MG63 (cell line): ENCODE data around the gene SELENON. TPM values are rescaled to one million over a fixed set of nuclear protein-coding genes. Genes with fewer than 3 reads are reported as not detected.

Experiments
- DNase-seq: peaks from one replicate; pipeline ENCODE4 v3.0.0-alpha.2; 2020
- H3K27me3 ChIP-seq: fragments of 250-450 bp; sonication (Bioruptor Pico); 2 replicates; pipeline ENCODE4 v1.5.1; 2020; ENCODE audit warnings: mild to moderate bottlenecking, moderate library complexity
- H3K36me3 ChIP-seq: fragments of 250-450 bp; sonication (Bioruptor Pico); 2 replicates; pipeline ENCODE4 v1.5.1; 2020; ENCODE audit warnings: mild to moderate bottlenecking, moderate library complexity
- H3K4me3 ChIP-seq: fragments of 250-450 bp; sonication (Bioruptor Pico); 2 replicates; pipeline ENCODE4 v1.5.1; 2020; ENCODE audit warnings: mild to moderate bottlenecking, moderate library complexity
- H3K9me3 ChIP-seq: fragments of 250-450 bp; sonication (Bioruptor Pico); 2 replicates; pipeline ENCODE4 v1.5.1; 2020; ENCODE audit warnings: mild to moderate bottlenecking, moderate library complexity
- total RNA-seq: library from RNA; depleted of rRNA; stranded (reverse); fragments of >200 nt; shearing (Covaris generic); gene quantifications from 2 replicates; pipeline ENCODE4 v1.2.3, GENCODE V29; 2014; ENCODE audit warnings: low replicate concordance

The SELENON gene
- total RNA-seq, 1 experiment from 2014 or later = 18.8 TPM

DNA sequence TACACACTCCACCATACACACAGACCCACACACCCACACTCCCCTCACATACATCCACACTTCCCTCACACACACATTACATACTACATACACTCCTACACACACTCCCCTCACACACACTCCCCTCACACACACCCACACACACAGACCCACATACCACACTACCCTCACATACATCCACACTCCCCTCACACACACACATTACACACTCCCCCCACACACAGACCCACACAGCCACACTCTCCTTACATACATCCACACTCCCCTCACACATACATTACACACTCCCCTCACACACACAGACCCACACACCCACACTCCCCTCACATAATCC lies 32.6 kb upstream of the SELENON start:
- Histone ChIP-seq H3K4me3 (no peak overlapping the region), H3K27me3 (no peaks in the 10 kb centered on the region), H3K36me3 (no peaks in the 10 kb centered on the region), H3K9me3 (no peaks in the 10 kb centered on the region)
- no peak for DNase-seq

DNA sequence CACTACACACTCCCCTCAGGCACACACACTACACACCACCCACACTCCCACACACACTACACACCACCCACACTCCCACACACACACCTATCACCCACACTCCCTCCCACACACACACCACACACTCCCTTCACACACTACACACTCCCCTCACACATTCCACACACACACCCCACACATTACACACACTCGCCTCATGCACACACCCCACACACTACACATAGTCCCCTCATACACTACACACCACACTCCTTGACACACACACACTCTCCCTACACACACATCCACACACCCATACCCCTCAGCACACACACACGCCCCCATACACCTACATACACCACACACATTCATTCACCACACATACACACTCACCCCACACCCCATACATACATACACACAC lies 31.0 kb upstream of the SELENON start:
- H3K4me3 ChIP-seq = no peak overlapping the region
- no peaks in the 10 kb centered on the region for H3K9me3 ChIP-seq
- no peaks in the 10 kb centered on the region for H3K36me3 ChIP-seq
- no peak for DNase-seq
- H3K27me3 ChIP-seq = no peaks in the 10 kb centered on the region

DNA sequence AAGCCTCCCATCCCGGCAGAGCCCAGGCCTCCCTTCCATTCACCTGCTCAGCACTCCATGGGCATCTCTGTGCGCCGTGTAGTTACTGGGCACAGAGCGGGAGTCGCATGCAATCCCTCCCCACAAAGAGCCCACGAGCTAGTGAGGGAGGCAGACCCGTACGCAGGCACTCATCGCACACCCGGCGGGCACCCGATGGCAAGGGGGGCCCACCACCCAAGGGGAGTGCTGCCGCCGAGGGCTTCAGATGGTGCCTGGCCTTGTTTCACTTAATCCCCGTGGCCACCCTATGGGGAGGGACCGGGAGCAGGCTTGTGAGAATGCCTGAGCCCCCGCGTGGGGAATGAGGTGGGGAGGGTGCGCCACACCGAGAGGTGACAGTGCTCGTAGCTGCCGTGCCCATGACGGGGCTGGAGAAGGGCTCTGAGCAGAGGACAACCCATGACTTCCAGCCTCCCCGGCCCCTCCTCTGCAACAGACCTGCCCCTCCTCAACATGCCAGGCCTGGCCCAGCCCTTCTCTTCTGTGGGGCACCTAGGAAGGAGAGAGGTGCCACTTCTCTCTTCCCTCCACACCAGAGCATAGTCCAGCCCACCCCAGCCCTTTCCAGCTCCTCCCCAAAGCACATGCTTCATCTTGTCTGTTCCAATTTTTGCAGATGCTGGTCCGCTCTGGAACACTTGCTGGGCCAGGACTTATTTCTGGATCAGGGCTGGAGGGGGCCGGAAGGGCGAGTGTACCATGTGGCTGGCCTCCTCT lies 30.2 kb upstream of the SELENON start:
- Histone ChIP-seq H3K4me3 (no peak overlapping the region), H3K27me3 (no peaks in the 10 kb centered on the region), H3K36me3 (no peaks in the 10 kb centered on the region), H3K9me3 (no peaks in the 10 kb centered on the region)
- DNase-seq = no peak

DNA sequence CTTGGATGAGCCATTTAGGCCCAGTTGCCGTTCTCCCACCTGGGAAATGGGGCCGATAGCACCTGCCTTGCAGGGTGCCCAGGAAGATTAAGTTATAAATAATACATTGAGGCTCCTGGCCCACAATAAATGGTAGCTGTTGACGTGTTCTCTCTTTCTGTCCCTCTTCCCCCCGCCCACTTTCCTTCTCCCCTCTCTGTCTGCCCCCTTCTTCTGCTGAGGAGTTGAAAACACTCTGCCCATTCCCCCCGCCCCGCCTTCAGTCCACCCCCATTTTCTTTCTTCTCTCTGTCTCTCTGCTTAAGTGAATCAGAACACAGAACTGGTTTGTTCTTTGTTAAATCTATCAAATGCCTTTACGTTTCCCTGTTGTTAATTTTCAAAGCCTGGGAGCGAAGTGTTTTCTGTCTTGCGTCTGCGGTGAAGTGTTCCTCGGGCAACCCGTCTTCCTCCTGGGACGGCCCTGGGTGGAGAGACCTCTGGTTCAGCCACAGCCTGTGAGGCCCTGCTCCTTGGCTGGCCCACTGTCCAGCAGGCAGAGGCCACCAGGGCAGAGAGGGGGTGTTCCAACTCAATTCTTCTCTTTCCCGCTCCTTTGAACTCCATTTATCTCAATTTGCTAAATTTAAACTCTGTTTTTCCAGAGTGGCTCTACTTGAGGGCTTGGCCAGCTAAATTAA lies 29.3 kb upstream of the SELENON start:
- no peak overlapping the region for H3K4me3 ChIP-seq
- no peaks in the 10 kb centered on the region for H3K27me3 ChIP-seq
- H3K9me3 ChIP-seq = no peaks in the 10 kb centered on the region
- no peak for DNase-seq
- H3K36me3 ChIP-seq = no peaks in the 10 kb centered on the region

DNA sequence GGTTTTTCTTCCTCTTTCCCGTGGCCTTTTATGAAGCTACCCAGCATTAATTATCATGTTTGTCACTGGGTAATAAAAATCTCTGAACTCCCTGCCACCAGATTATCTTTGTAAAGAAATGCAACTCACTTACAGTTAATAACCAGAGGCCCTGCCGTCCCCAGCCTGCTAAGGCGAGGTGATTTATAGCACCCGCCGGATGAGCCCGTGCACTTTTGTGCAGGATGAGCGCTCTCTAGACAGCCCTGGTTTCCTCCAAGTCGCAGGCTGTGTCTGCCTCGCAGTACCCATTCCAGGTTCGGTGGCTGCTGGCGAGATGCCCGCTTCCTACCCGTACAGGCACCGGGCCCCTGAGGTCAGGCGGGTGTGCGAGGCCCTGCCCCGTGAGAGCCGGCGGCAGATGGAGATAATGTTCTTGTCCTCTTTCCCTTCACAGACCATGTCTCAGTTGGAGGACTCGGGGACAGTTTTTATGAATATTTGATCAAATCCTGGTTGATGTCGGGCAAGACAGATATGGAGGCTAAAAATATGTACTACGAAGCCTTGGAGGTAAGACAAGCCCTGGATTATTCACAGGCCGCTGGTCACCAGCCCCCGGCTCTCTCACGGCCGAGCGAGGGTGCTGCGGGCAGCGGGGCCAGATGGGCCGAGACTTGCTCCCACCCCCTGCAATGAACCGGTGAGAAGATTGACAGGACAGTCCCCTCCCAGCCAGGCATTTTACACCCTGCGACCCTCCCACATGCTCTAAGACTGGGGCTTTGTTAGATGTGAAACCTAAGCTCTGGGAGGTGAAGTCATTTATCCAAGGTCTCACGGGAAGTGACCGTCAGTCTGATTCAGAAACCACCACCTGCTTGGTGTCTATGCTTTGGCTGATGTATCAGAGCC lies 28.5 kb upstream of the SELENON start:
- Histone ChIP-seq H3K9me3 (no peaks in the 10 kb centered on the region), H3K27me3 (no peaks in the 10 kb centered on the region), H3K4me3 (no peak overlapping the region), H3K36me3 (no peaks in the 10 kb centered on the region)
- no peak for DNase-seq

DNA sequence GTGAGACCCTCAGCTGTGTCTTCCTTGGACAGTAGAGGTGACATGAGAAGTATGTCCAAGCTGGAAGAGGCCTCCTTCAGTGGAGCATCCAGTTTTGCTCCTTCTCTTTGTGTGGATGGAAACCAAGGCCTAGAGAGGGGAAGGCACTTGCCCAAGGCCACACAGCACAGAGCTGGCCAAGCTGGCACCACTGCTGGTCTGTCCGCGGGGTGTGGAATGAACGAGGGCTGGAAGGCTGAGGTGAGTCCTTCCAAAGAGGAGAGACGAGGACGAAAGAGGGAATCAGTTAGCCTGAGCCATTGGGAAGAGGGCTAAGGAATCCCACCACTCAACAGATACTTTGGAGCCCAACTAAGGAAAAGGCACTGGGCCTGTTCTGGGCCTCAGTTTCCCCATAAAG lies 27.8 kb upstream of the SELENON start:
- Histone ChIP-seq H3K9me3 (no peaks in the 10 kb centered on the region), H3K27me3 (no peaks in the 10 kb centered on the region), H3K36me3 (no peaks in the 10 kb centered on the region), H3K4me3 (no peak overlapping the region)
- no peak for DNase-seq

DNA sequence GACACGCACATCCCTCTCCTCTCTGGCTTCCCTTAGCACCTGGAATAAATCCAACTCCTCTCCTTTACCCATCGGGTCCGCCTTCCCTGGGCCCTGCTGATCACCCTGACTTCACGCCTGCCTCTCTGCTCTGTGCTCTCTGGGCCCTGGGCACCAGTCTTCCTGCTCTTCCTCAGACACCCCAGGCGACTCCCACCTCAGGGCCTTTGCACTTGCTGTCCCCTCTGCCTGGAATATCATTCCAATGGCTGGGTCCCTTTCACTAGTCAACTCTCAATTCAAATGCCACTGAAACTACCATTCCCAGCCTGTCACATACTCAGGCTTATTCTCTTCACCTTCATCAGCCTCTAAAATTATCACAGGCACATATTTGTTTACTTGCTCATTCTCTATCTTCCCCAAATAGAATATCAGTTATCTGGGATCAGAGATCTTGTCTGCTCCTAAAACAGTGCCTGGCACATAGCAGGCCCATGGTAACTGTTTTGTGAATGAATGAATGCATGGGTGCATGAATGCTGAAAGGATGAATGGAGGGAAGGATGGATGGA lies 27.2 kb upstream of the SELENON start:
- Histone ChIP-seq H3K4me3 (no peak overlapping the region), H3K27me3 (no peaks in the 10 kb centered on the region), H3K9me3 (no peaks in the 10 kb centered on the region), H3K36me3 (no peaks in the 10 kb centered on the region)
- no peak for DNase-seq

DNA sequence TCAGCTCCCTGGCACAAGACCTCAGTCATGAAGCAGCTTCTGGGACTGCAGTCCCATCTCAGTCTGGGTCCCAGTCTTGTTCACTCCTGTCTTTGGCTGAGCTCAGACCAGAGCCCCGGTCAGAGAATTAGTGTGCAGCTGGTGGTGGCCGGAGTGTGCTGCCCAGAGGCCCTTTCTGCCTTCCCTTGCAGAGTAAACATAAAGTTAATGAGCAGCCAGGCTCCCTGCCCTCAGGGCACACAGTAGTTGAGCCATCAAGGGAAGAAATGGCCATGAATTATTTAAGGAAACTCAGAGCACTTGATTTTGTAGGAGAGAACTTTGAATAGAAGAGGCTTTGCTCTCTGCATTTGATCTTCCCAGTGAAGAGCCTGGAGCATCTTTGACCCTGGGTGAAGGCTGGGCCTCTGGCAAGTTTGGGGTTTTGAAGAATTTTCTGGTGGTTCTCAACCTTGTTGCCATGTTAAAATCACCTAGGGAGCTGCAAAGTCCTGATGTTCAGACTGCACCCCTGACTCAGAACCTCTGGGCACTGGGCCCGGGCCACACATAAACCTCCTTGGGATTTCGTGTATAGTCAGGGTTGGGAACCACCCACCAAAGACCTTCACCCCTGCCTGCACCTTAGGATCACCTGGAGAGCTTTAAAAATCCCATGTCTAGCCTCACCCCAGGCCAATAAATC lies 26.4 kb upstream of the SELENON start:
- Histone ChIP-seq H3K4me3 (no peak overlapping the region), H3K36me3 (no peaks in the 10 kb centered on the region), H3K27me3 (no peaks in the 10 kb centered on the region), H3K9me3 (no peaks in the 10 kb centered on the region)
- peak; percentile 22 for DNase-seq

DNA sequence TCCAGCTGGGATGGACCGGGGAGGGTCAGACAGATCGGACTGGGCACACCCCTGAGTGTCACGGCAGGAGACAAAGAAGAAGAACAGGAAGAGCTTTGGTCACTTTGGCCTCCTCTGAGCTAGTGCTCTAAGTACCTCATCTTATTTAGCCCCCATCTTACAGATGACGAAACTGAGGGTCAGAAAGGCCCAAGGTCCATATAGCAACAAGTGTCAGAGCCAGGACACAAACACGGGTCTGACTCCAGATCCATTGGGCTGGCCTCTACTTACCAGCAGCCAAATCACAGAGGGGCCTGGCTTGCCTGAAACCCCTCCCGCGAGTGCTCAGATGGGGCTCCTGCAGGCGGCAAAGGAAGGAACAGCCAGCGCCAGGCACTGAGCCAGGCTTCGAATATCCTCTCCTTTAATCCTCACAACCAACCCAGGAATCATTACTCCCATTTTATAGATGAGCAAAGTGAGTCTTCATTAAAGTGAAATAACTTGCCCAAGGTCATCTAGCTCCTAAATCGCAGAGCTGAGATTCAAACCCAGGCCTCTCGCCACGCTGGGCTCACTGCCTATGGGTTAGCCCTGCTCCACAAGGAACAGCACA lies 25.7 kb upstream of the SELENON start:
- no peak overlapping the region for H3K4me3 ChIP-seq
- no peaks in the 10 kb centered on the region for H3K27me3 ChIP-seq
- no peaks in the 10 kb centered on the region for H3K9me3 ChIP-seq
- no peaks in the 10 kb centered on the region for H3K36me3 ChIP-seq
- DNase-seq = no peak

DNA sequence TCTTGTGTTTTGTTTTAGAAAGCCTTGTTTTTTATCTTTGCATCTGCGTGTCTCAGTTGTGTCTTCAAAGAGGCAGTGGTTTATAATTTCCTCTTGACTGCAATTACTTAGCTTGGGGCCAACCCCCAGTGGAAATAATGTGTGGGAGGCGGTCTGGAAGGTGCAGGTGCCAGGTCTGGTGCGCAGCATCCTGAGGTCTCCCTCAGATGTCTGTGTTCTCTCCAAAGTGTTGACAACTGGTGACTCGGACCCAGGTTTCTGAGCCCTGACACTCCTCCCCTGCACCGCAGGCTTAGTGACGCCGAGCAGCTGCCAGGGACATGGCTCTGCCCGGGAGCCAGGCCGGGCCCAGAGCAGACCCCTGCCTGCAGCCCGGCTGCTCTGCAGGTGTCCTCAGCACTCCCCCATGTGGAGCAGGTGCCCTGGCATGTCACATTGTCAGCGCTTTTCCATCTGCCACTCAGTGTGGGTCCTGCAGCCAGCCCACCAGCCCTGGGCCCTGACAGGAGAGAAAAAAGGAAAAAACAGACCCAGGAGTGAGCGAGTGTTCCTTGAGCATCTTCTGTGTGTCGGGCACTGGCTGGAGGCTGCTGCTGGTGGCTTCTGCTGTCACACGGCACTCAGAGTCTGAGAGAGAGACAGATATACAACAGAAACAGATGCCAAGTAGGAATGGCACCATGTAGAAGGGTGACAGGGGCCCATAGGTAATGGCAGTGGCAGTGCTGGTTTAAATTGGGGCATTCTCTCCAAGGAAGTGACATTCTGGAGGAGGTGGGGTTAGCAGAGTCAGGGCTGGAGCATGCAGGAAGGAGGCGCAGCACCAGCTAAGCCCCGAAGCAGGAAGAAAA lies 24.8 kb upstream of the SELENON start:
- DNase-seq = no peak
- Histone ChIP-seq H3K9me3 (no peaks in the 10 kb centered on the region), H3K27me3 (no peaks in the 10 kb centered on the region), H3K4me3 (no peak overlapping the region), H3K36me3 (no peaks in the 10 kb centered on the region)

DNA sequence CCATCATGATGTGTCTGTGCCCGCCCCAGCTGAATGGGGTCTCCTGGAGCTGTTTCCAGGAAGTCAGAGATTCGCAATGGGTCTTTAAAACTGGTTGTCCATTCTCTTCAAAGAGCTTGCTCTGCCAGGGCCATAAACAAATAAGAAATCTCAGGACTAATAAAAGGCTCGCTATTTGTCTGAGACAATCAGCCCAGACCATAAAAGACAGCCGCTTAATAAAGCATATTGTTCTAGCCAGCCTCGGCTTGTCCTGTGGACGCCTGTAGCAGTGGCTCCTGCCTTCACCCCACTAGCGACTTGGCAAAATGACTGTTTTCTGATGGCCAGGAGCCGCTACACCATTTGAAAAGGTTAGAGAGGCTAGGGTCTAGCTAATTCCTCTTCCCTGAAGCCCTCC lies 20.6 kb upstream of the SELENON start:
- H3K36me3 ChIP-seq = no peaks in the 10 kb centered on the region
- H3K27me3 ChIP-seq = no peaks in the 10 kb centered on the region
- no peak overlapping the region for H3K4me3 ChIP-seq
- H3K9me3 ChIP-seq = no peaks in the 10 kb centered on the region
- DNase-seq = no peak

DNA sequence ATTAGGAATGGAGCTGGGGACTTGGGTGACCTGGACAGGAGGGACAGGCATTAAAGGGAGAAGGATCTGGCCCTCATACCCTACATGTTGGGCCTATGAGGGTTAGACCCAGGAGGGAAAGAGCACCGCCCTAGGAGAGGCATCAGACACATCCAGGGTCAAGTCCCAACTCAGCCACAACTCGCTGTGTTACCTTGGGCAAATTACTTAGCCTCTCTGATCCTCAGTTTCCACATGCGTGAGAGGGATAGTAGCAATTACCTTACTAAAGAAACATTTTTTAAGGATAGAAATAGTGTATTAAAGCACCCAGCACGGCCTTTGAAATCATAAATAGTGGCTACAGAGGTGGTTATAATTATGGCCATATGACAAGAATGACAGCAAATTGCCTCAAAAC lies 20.1 kb upstream of the SELENON start:
- Histone ChIP-seq H3K36me3 (no peaks in the 10 kb centered on the region), H3K27me3 (no peaks in the 10 kb centered on the region), H3K4me3 (no peak overlapping the region), H3K9me3 (no peaks in the 10 kb centered on the region)
- no peak for DNase-seq

DNA sequence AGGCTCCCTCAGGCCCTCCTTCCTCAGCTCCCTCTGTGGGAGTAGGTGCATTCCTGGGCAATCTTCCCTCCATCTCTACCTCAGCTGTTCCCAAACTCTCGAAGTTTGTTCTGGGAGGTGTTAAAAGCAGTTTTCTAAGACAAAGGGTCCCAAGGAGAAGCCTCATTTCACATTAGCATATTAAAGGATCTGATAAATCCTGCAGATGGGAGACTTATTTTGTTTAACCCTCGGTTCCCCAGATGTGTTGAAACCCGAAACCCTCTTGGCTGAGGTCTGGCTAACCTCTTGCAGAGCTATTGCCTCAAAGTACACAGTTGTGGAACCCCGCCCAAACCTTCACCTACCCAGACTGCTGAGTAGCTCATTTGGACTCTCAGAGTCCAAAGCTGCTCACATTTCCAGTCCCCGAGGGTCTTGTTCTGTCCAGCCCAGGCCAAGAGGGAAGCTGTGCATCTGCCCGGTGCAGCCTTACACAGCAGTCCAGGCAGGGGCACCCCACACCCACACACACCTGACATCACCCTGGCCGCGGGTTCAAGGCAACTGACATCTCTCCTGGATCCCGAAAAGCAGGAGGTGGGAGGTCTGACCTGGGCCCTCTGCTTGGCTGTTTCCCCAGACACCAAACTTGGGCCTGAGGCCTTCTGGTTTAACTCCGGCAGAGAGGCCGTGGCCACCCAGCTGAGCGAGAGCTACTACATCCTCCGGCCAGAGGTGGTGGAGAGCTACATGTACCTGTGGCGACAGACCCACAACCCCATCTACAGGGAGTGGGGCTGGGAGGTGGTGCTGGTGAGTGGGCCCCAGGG lies 19.5 kb upstream of the SELENON start:
- no peaks in the 10 kb centered on the region for H3K36me3 ChIP-seq
- H3K4me3 ChIP-seq = no peak overlapping the region
- H3K9me3 ChIP-seq = no peaks in the 10 kb centered on the region
- no peak for DNase-seq
- no peaks in the 10 kb centered on the region for H3K27me3 ChIP-seq

DNA sequence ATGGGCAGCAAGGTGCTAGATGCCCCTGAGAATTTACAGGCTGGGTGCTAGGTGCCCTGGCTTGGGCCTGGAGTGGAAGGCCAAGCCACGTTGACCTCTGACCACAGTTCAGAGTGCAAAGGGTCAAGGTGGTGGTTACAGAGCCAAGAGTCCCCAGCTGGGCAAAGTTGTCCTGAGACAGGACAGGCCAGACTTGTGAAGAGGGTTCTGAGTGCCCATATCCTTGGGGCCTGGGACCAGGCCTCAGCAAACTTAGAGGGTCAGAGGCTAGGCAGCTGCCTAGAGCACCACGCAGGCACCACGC lies 18.9 kb upstream of the SELENON start:
- no peaks in the 10 kb centered on the region for H3K27me3 ChIP-seq
- no peak overlapping the region for H3K4me3 ChIP-seq
- no peak for DNase-seq
- H3K9me3 ChIP-seq = no peaks in the 10 kb centered on the region
- H3K36me3 ChIP-seq = no peaks in the 10 kb centered on the region

DNA sequence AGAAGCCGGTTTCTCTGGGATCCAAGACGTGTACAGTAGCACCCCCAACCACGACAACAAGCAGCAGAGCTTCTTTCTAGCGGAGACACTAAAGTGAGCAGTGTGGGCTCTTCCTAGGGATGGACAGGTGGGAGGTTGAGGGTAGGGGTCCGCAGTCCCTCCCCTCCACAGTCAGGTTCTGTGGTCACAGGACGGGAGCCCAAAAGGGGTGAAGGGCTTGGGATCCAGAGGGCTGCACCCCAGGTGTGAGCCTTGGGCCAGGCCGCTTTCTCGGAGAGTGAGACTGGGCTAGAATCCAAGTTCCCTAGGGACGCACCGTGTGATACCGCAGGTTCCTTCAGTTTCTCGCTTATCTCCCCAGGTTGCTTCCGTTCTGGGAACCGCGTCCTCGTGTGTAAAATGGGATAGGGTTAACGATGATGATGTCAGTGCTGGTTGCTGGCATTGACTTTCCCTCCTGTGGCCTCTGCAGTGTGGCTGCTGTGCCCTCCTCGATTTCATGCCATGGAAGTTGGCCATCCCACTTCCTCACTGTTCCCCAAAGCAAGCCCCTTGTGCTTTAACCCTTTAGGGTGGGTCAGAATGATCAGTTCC lies 17.3 kb upstream of the SELENON start:
- DNase-seq = no peak
- H3K4me3 ChIP-seq = no peak overlapping the region
- H3K9me3 ChIP-seq = no peaks in the 10 kb centered on the region
- no peaks in the 10 kb centered on the region for H3K36me3 ChIP-seq
- H3K27me3 ChIP-seq = no peaks in the 10 kb centered on the region
